ENCODE measurements around the gene SEPTIN7.

Gene SEPTIN7

GRCh38 chr7:35831208-35831607 is 30.4 kb downstream of the SEPTIN7 start:
- DNase-seq (ENCODE audit: low read depth in 2 of 3, low spot score in 1 of 3): no peak

GRCh38 chr7:35839860-35840854 is 39.3 kb downstream of the SEPTIN7 start:
- no peak for DNase-seq (ENCODE audit: low read depth in 2 of 3, low spot score in 1 of 3)

GRCh38 chr7:35846816-35847412 is 46.1 kb downstream of the SEPTIN7 start:
- DNase-seq (ENCODE audit: low read depth in 2 of 3, low spot score in 1 of 3): no peak

- no peak for DNase-seq (ENCODE audit: low read depth in 2 of 3, low spot score in 1 of 3)
Observed at GRCh38 chr7:35848725-35849124, 47.9 kb downstream of the SEPTIN7 start.

- DNase-seq (ENCODE audit: low read depth in 2 of 3, low spot score in 1 of 3): no peak
Observed at GRCh38 chr7:35849158-35849831, 48.4 kb downstream of the SEPTIN7 start.

- DNase-seq (ENCODE audit: low read depth in 2 of 3, low spot score in 1 of 3): no peak
Observed at GRCh38 chr7:35849954-35850353, 49.1 kb downstream of the SEPTIN7 start.
